ENCODE measurements around the gene OR10AD1. TPM values are rescaled to one million over a fixed set of nuclear protein-coding genes. Genes with fewer than 3 reads are reported as not detected.
"Not testable (repeated sequence)": the region's sequence is repeated elsewhere in the genome, so short reads cannot be mapped to it uniquely, and the experiment has no call there.

The OR10AD1 gene, protein sequence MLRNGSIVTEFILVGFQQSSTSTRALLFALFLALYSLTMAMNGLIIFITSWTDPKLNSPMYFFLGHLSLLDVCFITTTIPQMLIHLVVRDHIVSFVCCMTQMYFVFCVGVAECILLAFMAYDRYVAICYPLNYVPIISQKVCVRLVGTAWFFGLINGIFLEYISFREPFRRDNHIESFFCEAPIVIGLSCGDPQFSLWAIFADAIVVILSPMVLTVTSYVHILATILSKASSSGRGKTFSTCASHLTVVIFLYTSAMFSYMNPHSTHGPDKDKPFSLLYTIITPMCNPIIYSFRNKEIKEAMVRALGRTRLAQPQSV
- not detected in 3 replicates for total RNA-seq

- no peak within 1 kb of the TSS for H3K27ac Mint-ChIP-seq
- H3K36me3 Mint-ChIP-seq, result peaks cover 50% of the 10 kb centered on the region
- H3K4me1 Mint-ChIP-seq, result peaks cover 21% of the 10 kb centered on the region
- H3K4me3 Mint-ChIP-seq, result no peak within 1 kb of the TSS
- H3K27me3 Mint-ChIP-seq (ENCODE audit: low read depth), result no peaks in the 10 kb centered on the region
- TF ChIP-seq, protein P1, sequence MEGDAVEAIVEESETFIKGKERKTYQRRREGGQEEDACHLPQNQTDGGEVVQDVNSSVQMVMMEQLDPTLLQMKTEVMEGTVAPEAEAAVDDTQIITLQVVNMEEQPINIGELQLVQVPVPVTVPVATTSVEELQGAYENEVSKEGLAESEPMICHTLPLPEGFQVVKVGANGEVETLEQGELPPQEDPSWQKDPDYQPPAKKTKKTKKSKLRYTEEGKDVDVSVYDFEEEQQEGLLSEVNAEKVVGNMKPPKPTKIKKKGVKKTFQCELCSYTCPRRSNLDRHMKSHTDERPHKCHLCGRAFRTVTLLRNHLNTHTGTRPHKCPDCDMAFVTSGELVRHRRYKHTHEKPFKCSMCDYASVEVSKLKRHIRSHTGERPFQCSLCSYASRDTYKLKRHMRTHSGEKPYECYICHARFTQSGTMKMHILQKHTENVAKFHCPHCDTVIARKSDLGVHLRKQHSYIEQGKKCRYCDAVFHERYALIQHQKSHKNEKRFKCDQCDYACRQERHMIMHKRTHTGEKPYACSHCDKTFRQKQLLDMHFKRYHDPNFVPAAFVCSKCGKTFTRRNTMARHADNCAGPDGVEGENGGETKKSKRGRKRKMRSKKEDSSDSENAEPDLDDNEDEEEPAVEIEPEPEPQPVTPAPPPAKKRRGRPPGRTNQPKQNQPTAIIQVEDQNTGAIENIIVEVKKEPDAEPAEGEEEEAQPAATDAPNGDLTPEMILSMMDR (IDR thresholded peaks at IDR 0.05; ENCODE audit: unreplicated experiment), result no peak
- peaks cover 51% of the 10 kb centered on the region for H3K9me3 Mint-ChIP-seq
- DNase-seq (ENCODE audit: low spot score in 2 of 2, unreplicated experiment in 2 of 2), result no peak
These were observed at the start of gene OR10AD1 for GRCh38 chr12:48203192-48203591. Gene OR10AD1, minus strand, starts transcription at chr12:48203292. Its CDS starts 0 bp downstream, at chr12:48203292.

- TF ChIP-seq, protein P1 (IDR thresholded peaks at IDR 0.05; ENCODE audit: unreplicated experiment), result no peak
- H3K27me3 Mint-ChIP-seq (ENCODE audit: low read depth), result peaks cover 3% of the 10 kb centered on the region
- no peak for DNase-seq (ENCODE audit: low spot score in 2 of 2, unreplicated experiment in 2 of 2)
- H3K4me1 Mint-ChIP-seq, result no peaks in the 10 kb centered on the region
- H3K4me3 Mint-ChIP-seq, result no peak overlapping the region
- no peak overlapping the region for H3K27ac Mint-ChIP-seq
- no peaks in the 10 kb centered on the region for H3K36me3 Mint-ChIP-seq
- peaks cover 28% of the 10 kb centered on the region for H3K9me3 Mint-ChIP-seq
These were observed 44.3 kb upstream of the OR10AD1 start for GRCh38 chr12:48247181-48247966.

- DNase-seq (ENCODE audit: low spot score in 2 of 2, unreplicated experiment in 2 of 2), result no peak
These were observed 34.1 kb upstream of the OR10AD1 start for GRCh38 chr12:48237162-48237561.

GRCh38 chr12:48235796-48236333, 32.8 kb upstream of the OR10AD1 start:
- Mint-ChIP-seq H3K4me1 (peaks cover 6% of the 10 kb centered on the region), H3K27me3 (ENCODE audit: low read depth) (no peaks in the 10 kb centered on the region), H3K27ac (no peak overlapping the region), H3K4me3 (no peak overlapping the region), H3K9me3 (peaks cover 20% of the 10 kb centered on the region), H3K36me3 (no peaks in the 10 kb centered on the region)
- TF ChIP-seq, protein P1 (IDR thresholded peaks at IDR 0.05; ENCODE audit: unreplicated experiment), result no peak
- DNase-seq (ENCODE audit: low spot score in 2 of 2, unreplicated experiment in 2 of 2), result no peak

More at GRCh38 chr12:48237162-48237561, 34.1 kb upstream of the OR10AD1 start:
- Mint-ChIP-seq H3K4me1 (peaks cover 6% of the 10 kb centered on the region), H3K27ac (no peak overlapping the region), H3K4me3 (no peak overlapping the region), H3K36me3 (no peaks in the 10 kb centered on the region), H3K27me3 (ENCODE audit: low read depth) (no peaks in the 10 kb centered on the region), H3K9me3 (peaks cover 25% of the 10 kb centered on the region)
- TF ChIP-seq, protein P1 (IDR thresholded peaks at IDR 0.05; ENCODE audit: unreplicated experiment), result no peak

- not testable (repeated sequence) for H3K27me3 Mint-ChIP-seq (ENCODE audit: low read depth); H3K4me1 Mint-ChIP-seq; H3K4me3 Mint-ChIP-seq; H3K36me3 Mint-ChIP-seq; H3K27ac Mint-ChIP-seq; DNase-seq (ENCODE audit: low spot score in 2 of 2, unreplicated experiment in 2 of 2)
- peaks cover 41% of the 10 kb centered on the region for H3K9me3 Mint-ChIP-seq
These were observed 28.3 kb upstream of the OR10AD1 start for GRCh38 chr12:48231169-48231958.

DNA sequence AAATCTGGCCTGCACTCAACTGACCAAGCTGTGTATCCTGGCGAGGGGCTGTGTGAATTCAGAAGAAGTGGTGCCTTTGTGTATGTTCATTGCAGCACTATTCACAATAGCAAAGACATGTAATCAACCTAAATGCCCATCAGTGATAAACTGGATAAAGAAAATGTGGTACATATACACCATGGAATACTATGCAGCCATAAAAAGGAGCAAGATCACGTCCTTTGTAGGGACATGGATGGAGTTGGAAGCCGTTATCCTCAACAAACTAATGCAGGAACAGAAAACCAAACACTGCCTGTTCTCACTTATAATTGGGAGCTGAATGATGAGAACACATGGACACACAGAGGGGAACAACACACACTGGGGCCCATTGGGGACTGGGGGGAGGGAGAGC, 21.4 kb upstream of the OR10AD1 start:
- not testable (repeated sequence) for H3K4me1 Mint-ChIP-seq, H3K36me3 Mint-ChIP-seq, H3K4me3 Mint-ChIP-seq

More for the DNA sequence above, 21.4 kb upstream of the OR10AD1 start:
- not testable (repeated sequence) for H3K27me3 Mint-ChIP-seq (ENCODE audit: low read depth); DNase-seq (ENCODE audit: low spot score in 2 of 2, unreplicated experiment in 2 of 2); H3K27ac Mint-ChIP-seq
- H3K9me3 Mint-ChIP-seq, result peaks cover 31% of the 10 kb centered on the region
